Measurements from ENCODE around the gene SERPINA9.
A peak's percentile ranks its signal among the peaks of the same experiment; 100 is the strongest.

The SERPINA9 gene

DNA sequence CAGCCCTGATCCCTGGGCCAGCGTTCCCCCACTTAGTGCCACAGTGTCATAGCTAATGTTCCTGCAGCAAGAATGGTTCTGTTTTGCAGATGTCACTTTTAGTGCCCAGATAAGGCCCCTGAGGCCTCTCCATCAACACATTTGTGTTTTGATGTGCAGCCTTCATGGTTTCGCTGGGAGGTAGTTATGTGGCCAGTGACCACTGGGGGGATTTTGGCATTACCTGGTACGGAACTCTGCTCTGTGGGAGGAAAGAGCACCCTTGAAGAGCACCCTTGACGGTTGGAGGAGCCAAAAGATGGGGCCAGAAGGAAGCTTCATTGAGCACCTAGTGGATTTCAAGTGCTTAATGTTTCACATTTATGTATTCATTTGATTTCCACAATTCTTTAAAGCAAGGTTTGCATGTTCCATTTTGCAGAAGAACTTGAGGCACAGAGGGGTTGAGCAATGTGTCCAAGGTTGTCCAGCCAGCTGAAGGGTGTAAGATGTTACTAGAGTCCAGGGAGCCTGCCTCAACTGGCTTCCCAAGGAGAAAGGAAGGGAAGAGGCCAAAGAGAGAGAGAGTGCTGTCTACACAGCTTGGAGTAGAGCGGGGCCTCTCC, 36.4 kb downstream of the SERPINA9 start:
- Histone ChIP-seq H3K4me3 (replicated peaks; ENCODE audit: low read depth, low read length) (no peak overlapping the region), H3K36me3 (ENCODE audit: control insufficient read depth, insufficient read depth, low read length) (no peaks in the 10 kb centered on the region), H3K27me3 (replicated peaks; ENCODE audit: control insufficient read depth, insufficient read depth, low read length) (no peaks in the 10 kb centered on the region)
- no peak for DNase-seq (ENCODE audit: extremely low read depth, insufficient read length)
- TF ChIP-seq, protein P1, sequence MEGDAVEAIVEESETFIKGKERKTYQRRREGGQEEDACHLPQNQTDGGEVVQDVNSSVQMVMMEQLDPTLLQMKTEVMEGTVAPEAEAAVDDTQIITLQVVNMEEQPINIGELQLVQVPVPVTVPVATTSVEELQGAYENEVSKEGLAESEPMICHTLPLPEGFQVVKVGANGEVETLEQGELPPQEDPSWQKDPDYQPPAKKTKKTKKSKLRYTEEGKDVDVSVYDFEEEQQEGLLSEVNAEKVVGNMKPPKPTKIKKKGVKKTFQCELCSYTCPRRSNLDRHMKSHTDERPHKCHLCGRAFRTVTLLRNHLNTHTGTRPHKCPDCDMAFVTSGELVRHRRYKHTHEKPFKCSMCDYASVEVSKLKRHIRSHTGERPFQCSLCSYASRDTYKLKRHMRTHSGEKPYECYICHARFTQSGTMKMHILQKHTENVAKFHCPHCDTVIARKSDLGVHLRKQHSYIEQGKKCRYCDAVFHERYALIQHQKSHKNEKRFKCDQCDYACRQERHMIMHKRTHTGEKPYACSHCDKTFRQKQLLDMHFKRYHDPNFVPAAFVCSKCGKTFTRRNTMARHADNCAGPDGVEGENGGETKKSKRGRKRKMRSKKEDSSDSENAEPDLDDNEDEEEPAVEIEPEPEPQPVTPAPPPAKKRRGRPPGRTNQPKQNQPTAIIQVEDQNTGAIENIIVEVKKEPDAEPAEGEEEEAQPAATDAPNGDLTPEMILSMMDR (IDR thresholded peaks at IDR 0.05; ENCODE audit: insufficient read depth, low read length, poor library complexity, severe bottlenecking), result peak; percentile 33

DNA sequence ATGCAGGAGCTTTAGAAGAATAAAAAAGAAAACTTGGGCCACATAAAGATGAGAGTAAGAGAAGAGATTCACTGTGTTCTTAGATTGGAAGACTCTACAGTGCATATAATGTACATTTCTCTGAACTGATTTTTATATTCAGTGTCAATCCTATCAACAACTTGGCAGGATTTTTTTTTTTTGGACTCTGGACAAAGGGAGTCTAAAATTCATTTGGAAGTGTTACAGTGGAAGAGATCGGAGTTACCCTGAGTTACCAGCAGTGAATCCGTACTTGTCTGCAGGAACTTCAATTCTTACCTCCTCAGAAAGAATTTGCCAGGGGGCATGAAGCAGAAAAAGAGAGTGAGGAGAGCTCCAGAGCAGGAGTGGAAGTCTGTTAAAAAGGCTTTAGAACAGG, 47.4 kb downstream of the SERPINA9 start:
- DNase-seq (ENCODE audit: extremely low read depth, insufficient read length), result no peak
- Histone ChIP-seq H3K27me3 (replicated peaks; ENCODE audit: control insufficient read depth, insufficient read depth, low read length) (no peaks in the 10 kb centered on the region), H3K36me3 (ENCODE audit: control insufficient read depth, insufficient read depth, low read length) (no peaks in the 10 kb centered on the region), H3K4me3 (replicated peaks; ENCODE audit: low read depth, low read length) (no peak overlapping the region)
- TF ChIP-seq, protein P1 (IDR thresholded peaks at IDR 0.05; ENCODE audit: insufficient read depth, low read length, poor library complexity, severe bottlenecking), result no peak

DNA sequence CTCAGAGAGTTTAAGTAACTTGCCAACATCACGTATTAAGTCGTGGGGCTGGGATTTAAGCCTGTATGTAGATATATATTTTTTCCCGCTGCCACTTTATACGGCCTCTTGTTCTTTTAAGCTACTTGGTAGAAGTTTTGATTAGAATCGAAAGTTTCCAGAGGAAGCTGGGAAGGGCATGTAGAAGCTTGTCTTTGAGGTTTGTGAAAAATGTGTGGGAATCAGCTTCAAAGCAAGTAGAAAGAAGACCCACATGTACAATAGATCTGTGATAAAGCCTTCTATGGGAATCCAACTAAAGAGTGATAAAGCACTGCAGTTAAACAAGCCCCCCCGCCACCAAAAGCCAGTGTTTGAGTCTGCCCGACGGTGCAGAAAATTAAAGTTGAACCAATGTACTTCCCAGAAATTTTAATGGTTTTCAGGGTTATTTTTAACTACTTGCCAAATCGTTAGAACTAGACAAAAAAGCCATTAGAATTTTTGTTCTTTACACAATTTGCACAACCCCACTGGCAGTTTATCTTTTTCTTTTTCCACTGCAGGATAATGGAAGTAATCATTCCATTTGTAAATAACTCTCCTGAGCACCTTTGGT, 48.9 kb downstream of the SERPINA9 start:
- Histone ChIP-seq H3K27me3 (replicated peaks; ENCODE audit: control insufficient read depth, insufficient read depth, low read length) (no peaks in the 10 kb centered on the region), H3K4me3 (replicated peaks; ENCODE audit: low read depth, low read length) (no peak overlapping the region), H3K36me3 (ENCODE audit: control insufficient read depth, insufficient read depth, low read length) (no peaks in the 10 kb centered on the region)
- TF ChIP-seq, protein P1 (IDR thresholded peaks at IDR 0.05; ENCODE audit: insufficient read depth, low read length, poor library complexity, severe bottlenecking), result no peak
- DNase-seq (ENCODE audit: extremely low read depth, insufficient read length), result no peak

DNA sequence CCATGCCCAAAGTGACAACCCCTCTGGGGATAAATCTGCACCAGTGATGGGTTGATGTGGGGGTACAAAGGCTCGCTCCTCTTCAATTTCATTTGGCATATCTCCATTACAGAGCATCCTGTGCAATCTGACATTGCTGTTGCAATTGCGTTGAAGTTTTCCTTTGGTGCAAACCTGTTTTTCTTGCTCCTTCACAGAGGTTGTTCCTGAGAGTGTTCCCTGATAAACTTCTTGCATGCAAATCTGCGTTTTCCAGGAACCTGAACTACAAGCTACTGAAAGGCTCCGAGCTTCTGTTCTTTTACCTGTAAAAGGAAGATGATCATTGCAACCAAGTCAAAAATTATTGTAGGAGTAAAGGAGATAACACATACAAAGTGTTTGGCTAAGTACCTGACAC, 49.5 kb downstream of the SERPINA9 start:
- Histone ChIP-seq H3K27me3 (replicated peaks; ENCODE audit: control insufficient read depth, insufficient read depth, low read length) (no peaks in the 10 kb centered on the region), H3K36me3 (ENCODE audit: control insufficient read depth, insufficient read depth, low read length) (no peaks in the 10 kb centered on the region), H3K4me3 (replicated peaks; ENCODE audit: low read depth, low read length) (no peak overlapping the region)
- TF ChIP-seq, protein P1 (IDR thresholded peaks at IDR 0.05; ENCODE audit: insufficient read depth, low read length, poor library complexity, severe bottlenecking), result no peak
- no peak for DNase-seq (ENCODE audit: extremely low read depth, insufficient read length)

DNA sequence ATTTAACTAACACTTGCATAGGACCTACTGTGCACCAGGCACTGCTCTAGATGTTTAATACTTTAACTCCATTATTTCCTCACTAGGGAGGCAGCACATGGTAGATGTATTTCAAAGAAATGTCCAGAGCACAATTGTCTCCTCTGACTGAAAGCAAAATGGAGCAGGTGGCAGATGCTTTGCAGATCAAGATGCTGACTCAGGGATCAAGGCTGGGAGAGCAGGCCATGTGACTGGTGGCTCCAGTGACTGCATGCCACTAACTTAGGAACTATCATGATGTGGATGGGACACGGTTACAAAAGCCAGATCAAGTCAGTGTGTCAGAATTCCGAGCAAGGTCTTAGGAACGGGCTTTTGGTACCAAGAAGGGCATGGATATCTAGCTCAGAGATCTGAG, 51.6 kb downstream of the SERPINA9 start:
- TF ChIP-seq, protein P1 (IDR thresholded peaks at IDR 0.05; ENCODE audit: insufficient read depth, low read length, poor library complexity, severe bottlenecking), result no peak
- Histone ChIP-seq H3K27me3 (replicated peaks; ENCODE audit: control insufficient read depth, insufficient read depth, low read length) (no peaks in the 10 kb centered on the region; the same call in 1 of the 2 replicates), H3K4me3 (replicated peaks; ENCODE audit: low read depth, low read length) (no peak overlapping the region), H3K36me3 (ENCODE audit: control insufficient read depth, insufficient read depth, low read length) (no peaks in the 10 kb centered on the region)
- no peak for DNase-seq (ENCODE audit: extremely low read depth, insufficient read length)

Measured in GM06990 (cell line).